Activated naive CD4-positive, alpha-beta T cell (primary cell): ENCODE measurements around the gene SBK2.
"Not testable (repeated sequence)": the region's sequence is repeated elsewhere in the genome, so short reads cannot be mapped to it uniquely, and the experiment has no call there.

ENCODE experiments used
- DNase-seq, 4 experiments: peaks; one replicate each; lab custom pipeline; 2025; lab: John Stamatoyannopoulos, UW

Gene SBK2, protein sequence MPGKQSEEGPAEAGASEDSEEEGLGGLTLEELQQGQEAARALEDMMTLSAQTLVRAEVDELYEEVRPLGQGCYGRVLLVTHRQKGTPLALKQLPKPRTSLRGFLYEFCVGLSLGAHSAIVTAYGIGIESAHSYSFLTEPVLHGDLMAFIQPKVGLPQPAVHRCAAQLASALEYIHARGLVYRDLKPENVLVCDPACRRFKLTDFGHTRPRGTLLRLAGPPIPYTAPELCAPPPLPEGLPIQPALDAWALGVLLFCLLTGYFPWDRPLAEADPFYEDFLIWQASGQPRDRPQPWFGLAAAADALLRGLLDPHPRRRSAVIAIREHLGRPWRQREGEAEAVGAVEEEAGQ

DNA sequence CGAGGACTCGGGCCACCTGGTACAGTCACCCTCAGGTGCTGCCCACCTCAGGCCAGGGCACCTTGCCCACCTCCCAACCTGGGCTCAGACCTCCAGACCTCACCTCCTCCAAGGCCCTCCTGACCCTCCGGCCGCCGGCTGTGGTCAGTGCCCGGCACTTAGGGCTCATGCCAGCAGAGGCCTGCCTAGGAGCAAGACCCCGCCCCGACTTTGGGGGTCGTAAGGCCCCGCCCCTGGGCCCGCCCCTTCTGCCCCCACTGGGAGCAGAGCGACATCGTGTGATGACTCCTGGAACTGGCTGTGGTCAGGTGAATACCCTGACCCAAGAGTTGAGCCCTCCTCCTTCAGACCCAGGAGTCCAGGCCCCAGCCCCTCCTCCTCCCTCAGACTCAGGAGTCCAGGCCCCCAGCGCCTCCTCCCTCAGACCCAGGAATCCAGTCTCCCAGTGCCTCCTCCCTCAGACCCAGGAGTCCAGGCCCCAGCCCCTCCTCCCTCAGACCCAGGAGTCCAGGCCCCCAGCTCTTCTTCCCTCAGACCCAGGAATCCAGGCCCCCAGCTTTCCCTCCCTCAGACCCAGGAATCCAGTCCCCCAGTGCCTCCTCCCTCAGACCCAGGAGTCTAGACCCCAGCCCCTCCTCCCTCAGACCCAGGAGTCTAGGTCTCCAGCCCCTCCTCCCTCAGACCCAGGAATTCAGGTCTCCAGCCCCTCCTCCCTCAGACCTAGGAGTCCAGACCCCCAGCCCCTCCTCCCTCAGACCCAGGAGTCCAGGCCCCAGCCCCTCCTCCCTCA, at the start of gene SBK2:
TSS of gene SBK2 (minus strand) at position 183 of the 790 bp plus-strand sequence. CDS start 839 bp downstream, outside the sequence.
- no peak for DNase-seq

DNA sequence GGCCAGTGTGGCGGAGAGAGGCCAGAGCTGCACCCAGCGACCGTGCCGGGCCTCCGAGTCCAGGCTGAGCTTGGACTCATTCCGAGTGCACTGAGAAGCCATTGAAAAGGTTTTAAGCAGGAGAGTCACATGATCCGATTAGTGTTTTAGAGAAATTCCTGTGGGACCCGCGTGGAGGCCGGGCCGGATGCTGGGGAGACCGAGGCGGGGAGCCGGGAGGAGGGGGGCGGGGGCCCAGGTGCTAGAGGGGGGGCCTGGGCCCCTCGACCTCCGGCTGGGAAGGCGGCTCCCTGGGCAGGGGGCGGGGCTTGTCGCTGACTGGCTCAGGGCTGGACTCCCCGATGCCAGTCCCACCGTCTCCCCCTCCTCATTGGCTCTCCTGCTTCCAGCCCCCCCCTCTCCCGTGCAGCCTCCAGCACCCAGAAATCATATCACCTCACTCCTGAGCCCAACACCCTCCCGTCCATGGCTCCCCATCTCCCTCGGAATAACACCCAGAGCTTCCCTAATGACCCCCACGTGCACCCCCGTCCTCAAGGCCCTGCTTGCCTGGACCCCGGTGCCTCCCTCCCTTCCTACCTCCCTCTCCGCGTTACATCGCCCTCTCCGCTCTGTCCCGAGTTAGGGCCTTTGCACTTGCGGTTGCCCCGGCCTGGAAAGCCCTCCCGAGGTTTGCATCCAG, 48.9 kb upstream of the SBK2 start:
- DNase-seq: peak in 2 of 4 experiments; percentile 21 to 36

DNA sequence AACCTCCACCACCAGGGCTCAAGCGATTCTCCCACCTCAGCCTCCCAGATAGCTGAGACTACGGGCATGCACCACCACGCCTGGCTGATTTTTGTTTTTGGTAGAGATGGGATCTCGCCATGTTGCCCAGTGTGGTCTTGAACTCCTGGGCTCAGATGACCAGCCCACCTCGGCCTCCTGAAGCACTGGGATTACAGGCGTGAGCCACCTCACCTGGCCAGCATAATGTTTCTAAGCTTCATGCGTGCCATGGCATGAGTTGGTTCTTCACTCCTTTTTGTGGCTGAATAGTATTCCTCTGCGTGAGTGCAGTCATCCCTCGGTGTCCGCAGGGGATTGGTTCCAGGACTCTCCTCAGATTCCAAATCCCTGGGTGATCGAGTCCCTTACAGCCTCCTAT, 47.9 kb upstream of the SBK2 start:
- DNase-seq: no peak

DNA sequence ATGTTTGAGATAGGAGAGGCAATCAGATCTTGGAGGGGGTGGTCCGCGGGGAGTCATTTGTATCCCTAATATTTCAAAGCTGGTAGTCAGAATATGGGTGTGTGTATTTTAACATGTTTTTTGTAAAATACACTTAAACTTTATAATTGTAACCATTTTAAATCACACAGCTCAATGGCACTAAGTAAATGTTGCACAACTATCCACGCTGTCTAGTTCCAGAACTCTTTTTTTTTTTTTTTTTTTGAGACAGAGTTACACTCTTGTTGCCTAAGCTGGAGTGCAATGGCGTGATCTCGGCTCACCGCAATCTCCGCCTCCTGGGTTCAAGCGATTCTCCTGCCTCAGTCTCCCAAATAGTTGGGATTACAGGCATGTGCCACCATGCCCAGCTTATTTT, 47.0 kb upstream of the SBK2 start:
- DNase-seq: not testable (repeated sequence)

DNA sequence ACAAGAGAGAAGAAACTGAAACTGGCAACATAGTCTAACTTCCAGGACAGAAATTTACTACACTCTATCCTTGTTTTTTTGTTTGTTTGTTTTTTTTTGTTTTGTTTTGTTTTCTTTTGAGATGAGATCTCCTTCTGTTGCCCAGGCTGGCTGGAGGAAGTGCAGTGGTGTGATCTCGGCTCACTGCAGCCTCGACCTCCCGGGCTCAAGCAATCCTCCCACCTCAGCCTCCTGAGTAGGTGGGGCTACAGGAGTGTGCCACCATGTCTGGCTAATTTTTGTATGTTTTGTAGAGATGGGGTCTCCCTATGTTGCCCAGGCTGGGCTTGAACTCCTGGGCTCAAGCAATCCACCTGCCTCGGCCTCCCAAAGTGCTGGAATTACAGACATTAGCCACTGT, 45.4 kb upstream of the SBK2 start:
- not testable (repeated sequence) for DNase-seq

DNA sequence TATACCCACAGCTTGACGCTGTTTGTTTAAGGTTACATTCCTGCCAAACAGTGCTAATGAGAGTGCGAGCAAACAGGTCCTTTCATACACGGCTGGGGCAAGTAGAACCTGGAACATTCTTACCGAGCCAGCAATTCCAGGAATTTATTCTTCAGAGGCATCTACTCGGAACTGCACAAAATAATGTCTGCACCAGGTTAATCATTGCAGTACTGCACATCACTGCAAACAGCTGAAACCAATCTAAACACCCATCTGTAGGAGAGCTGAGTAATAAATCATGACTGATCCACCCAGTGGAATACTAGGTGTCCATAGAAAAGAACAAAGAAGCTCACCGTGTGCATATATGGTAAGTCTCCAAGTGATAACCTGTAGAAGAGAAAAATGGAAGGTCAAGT, 44.9 kb upstream of the SBK2 start:
- DNase-seq: no peak

DNA sequence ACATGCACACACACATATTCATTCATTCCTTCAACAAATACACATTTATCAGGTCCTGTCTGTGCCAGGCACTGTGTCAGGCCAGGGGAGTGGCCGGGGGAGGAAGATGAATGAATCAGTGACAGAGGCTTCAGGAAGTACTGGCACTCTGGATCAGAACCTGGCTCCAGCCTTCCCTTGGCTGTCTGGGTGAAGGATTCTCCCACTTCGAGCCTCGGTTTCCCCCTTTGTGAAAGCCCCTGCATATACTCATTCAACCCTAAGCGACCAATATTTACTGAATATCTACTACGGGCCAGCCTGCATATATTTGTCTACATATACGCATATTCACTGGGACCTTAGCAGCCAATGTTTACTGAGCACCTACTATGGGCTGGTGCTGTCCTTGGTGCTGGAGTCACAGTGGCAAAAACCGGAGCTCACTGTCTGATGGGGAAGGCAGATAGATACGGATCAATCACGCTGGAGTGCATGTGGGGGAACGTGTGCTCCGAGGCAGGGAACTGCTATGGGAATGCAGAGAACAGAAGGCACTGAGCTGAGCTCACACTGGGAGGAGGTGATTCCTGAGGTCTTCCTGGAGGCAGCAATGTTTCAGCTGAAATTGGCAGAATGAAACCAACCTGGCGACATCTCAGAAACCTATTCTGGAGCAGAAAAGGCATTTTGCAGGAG, 44.4 kb upstream of the SBK2 start:
- DNase-seq: no peak

DNA sequence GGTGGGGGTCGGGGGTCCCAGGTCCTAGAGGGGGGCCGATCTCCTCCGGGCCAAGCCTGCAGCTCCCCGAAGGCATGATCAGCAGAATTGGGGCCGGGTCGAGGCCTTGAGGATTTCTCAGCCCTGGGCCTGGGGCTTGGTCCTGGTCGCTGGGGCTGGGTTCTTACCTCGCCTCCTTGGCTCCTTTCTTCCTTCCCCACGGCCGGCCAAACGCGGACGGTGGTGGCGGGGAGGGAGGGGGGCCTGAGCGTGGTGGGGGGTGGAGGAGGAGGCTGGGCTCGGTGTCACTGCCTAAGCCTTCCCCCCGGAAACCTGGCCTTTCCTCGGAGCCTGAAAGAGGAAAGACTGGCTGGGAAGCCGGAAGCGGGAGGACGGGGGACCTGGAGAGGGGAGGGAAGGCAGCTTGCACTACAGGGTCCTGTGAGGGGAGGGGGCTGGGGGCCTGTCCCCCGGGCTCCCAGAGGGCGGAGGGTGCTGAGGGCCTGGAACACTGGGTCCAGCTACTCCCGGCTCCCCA, 43.8 kb upstream of the SBK2 start, which contains the start of gene ZNF579:
TSS of gene ZNF579 (minus strand) at position 221 of the 517 bp plus-strand sequence. CDS start 1,209 bp downstream, outside the sequence.
- peak; percentile 43 to 61 (median 58) for DNase-seq

DNA sequence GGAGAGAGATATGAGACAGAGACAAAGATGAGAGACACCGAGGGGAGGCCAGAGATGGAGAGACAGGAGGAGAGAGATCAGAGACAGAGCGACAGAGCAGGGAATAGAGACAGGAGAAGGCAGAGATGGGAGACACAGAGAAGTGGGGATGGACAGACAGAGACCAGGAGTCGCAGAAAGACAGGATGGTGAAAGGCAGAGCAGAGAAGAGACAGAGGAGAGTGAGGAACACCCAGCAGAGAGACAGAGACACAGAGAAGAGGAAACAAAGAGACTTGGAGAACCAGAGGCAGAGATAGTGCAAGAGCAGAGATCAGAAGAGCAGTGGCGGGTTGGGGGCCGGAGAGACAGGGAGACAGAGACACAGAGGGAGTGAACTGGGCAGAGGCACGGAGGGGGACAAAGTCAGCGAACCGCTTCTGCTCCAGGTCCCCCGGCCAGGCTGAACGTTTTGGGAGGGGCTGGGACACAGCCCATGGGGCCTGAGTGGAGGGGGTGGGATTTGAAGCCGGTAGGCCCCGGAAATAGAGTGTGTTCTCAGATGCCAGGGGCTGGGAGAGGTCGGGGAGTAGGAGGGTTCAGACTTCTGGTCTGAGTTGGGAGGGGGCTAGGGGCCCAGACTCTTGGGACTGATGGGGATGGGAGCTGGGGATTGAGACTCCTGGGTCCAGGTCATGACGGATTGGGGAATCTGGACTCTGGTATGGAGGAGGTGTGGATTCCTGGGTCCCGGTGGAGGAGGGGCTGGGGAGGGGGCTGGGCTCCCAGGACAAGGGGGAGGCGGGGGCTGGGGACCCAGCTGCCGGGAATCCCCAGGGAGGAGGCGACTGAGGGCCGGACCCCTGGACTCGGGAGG, 43.1 kb upstream of the SBK2 start:
- DNase-seq: no peak

DNA sequence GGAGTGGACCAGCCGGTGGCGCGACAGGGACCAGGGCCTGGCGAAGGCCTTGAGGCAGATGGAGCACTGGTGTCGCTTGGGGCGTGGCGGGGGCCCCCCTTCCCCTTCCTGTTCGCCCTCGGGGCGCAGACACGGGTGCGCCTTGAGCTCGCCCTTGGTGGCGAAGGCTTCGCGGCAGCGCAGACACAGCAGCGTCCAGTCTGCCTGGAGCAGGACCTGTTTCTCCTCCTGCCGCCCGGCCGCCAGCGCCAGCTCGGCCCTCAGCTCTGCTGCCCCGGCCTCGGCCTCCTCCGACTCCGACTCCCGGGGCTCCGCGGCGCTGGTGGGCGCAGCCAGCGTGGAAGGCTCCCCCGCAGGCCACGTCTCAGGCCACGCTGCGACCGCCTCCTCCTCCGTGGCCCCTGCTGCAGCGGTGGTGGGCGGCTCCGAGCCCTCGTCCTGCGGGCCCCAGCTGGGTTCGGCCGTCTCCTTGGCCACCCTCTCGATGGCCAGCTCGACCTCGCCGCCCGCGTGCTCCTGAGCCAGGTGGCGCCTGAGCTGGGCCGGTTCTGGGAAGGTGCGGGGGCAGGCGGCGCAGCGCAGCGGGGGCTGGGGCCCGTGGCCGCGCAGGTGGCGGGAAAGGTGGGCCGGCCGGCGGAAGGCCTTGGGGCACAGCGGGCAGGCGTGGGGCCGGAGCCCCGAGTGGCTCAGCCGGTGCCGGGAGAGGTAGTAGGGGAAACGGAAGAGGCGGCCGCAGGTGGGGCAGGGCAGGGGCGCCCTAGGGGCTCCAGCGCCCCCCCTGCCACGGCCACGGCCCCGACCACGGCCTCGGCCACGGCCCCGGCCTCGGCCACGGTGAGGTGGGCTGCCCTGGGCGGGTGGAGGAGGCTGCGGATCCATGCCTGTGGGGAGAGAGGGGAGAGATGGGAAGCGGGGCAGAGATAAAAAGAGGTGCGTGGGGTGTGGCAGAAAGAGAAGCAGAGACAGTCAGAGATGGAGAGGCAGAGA, 42.1 kb upstream of the SBK2 start:
- DNase-seq: no peak

DNA sequence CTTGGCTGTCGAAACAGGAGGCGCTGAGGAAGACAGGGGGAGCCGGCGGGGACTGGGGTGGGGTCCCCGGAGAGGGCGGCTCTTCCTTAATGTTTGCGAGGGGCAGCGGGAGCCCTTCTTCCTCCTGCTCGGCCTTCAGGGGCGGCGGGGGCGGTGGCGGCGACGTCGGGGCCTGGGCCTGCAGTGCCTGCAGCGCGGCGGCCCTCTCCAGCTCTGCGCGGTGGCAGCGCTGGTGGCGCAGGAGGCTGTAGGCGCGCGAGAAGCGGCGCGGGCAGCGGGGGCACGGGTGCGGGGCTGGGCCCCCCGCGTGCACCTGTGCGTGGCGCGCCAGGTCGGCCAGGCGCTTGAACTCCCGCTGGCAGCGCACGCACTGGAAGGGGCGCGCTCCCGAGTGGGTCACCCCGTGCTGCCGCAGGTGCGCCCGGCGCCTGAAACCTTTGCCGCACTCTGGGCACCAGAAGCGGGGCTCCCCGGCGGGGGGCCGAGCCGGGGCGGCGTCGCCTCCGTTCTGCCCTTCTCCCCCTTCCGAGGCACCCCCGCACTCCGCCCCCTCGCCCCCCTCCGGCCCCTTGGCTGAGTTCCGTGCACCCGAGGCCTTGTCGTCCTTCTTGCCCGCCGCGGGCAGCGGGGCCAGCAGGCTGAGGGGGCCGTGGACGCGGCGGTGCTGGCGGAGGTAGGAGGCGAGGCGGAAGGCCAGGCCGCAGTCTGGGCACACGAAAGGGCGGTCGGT, 41.3 kb upstream of the SBK2 start:
- DNase-seq: no peak

DNA sequence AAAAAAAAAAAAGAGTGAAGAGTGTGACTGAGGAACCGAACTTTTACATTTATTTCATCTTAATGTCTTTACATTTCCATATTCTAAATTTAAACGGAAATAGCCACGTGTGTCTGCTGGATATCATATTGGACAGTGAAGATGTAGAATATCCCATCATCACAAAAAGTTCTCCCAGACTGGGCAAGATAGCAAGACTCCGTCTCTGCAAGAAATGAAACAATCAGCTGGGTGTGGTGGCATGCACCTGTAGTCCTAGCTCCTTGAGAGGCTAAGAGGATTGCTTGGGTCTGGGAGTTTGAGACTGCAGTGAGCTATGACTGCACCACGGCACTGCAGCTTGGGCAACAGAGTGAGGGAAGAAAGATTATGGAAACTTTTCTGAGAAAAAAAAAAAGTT, 39.8 kb upstream of the SBK2 start:
- no peak for DNase-seq

DNA sequence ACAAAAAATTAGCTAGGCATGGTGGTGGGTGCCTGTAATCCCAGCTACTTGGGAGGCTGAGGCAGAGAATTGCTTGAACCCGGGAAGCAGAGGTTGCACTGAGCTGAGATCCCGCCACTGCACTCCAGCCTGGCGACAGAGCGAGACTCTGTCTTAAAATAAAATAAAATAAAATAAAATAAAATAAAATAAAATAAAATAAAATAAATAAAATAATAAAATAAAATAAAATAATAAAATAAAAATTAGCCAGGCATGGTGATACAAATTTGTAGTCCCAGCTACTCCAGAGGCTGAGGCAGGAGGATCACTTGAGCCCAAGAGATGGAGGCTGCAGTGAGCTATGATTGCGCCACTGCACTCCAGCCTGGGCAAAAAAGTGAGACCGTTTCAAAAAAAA, 37.0 kb upstream of the SBK2 start:
- DNase-seq: not testable (repeated sequence)

DNA sequence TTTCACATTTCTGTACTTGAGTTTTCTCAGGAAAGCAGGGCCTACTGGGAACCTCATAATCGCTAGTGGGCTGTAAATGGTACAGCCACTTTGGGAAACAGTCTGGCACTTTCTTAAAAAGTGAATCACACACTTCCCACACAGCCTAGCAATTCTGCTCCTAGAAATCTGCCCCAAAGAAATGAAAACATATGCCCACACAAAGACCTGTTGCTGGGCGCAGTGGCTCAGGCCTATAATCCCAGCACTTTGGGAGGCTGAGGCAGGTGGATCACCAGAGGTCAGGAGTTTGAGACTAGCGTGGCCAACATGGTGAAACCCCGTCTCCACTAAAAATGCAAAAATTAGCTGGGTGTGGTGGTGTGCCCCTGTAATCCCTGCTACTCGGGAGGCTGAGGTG, 32.5 kb upstream of the SBK2 start:
- not testable (repeated sequence) for DNase-seq

DNA sequence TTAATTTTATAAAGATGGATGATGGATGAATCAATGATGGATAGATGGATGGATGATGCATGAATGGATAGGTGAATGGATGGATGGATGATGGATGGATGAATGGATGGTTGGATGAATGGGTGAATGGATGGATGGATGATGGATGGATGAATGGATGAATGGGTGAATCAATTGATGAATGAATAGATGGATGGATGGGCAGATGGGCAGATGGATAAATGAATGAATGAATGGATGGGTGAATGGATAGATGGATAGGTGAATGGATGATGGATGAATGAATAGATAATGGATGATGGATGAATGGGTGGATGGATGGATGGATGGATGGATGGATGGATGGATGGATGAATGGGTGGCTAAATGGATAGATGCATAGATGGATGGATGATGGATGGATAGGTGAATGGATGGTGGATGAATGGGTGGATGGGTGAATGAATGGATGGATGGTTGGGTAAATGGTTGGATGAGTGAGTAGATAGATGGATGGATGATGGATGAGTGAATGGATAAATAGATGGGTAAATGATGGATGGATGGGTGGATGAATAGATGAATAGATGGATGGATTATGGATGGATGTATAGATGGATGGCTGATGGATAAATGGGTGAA, 30.9 kb upstream of the SBK2 start:
- no peak for DNase-seq

DNA sequence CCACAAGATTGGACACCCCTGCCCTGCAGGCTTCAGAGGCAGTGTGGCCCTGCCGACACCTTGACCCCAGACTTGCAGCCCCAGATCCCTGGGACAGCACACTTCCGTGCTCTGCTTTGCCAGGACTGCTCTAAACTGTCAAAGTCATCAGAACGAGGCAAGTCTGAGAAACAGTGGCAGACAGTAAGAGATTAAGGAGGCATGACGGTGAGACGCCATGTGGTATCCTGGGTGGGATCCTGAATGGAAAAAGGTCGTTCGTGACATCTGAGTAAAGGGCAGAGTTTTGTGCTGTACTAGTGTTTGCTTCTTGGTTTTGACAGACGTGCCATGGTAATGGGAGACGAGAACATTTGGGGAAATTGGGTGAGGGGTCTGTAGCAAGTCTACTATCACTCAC, 29.9 kb upstream of the SBK2 start:
- no peak for DNase-seq

DNA sequence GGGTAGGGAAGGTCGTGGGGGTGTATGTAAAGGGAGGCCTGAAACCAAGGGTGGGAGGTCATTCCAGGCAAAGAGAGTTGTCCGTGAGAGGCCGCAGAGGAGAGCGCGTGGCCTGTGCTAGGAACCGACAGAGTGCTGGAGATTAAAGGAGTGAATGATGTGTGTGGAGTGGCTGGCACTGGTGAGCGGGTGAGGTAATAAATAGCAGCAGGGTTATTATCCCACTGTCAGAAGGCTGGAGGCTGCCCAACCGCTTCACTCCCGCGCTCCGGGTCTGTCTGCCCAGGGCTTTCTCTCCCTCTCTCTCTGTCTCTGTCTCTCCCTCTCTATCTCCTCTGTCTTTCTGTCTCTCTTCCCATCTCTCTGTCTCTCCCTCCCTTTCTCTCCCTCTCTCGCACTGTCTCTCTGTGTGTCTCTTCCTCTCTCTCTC, 26.3 kb upstream of the SBK2 start:
- DNase-seq: no peak

DNA sequence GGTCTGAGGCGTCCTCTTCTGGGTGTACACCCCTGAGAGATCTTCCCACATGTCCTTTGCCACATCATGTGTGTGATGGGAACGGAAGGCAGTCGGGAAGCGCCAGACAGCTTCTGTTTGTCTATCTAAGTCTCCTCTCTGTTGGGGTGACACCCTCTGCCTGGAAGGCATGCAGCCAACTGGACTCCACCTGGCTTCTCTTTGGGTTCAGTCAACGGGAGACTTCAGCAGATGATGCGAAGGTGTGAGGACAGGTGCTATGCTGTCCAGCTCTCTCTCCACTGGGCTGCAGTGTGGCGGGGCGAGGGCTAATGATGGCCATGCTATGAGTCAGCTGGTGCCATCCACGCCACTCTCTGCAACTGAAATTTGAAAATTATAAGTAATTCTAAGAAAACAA, 22.8 kb upstream of the SBK2 start:
- no peak for DNase-seq
